GM12878 (cell line): Measurements from ENCODE around the gene GNPDA2. TPM values are rescaled to one million over a fixed set of nuclear protein-coding genes. Genes with fewer than 3 reads are reported as not detected.

Experiments
- ATAC-seq: fragments of 200-7000 bp; cut with Tn5 transposase; 3 replicates; pipeline ENCODE4 v1.9.1; 2020; ENCODE audit warnings: mild to moderate bottlenecking, moderate library complexity
- BruUV-seq: library from RNA; stranded (reverse); fragments of 400-500 nt; replicated peaks from 2 replicates; lab custom pipeline; 2021; lab: Mats Ljungman, UMichigan
- CTCF ChIA-PET: fragments of 300-600 bp; sonication (Branson Sonifier 250); formaldehyde crosslinking; extraction: SDS; loops from one replicate; lab custom pipeline; 2021; ENCODE audit warnings: inconsistent platforms; lab: Yijun Ruan, JAX
- POLR2A ChIA-PET: fragments of 350-600 bp; formaldehyde crosslinking; extraction: SDS; loops from one replicate; lab custom pipeline; 2021; ENCODE audit warnings: inconsistent platforms; lab: Charles Lee
- RAD21 ChIA-PET: fragments of 300-600 bp; sonication (Branson Sonifier 250); formaldehyde crosslinking; loops from one replicate; lab custom pipeline; 2023; ENCODE audit warnings: antibody characterized with exemption; ENCODE audit not compliant: unreplicated experiment; lab: Charles Lee
- SMC1A ChIA-PET: fragments of 300-600 bp; sonication (Branson Sonifier 250); formaldehyde crosslinking; loops from one replicate; lab custom pipeline; 2023; ENCODE audit not compliant: unreplicated experiment, uncharacterized antibody; lab: Charles Lee
- DNase-seq: peaks from one replicate; pipeline ENCODE4 v3.0.0-alpha.2; 2011; ENCODE audit warnings: low read depth, low spot score
- FAIRE-seq: peaks from 3 replicates; lab custom pipeline; 2011; peaks lifted over from hg19 to GRCh38; lab: Jason Lieb, UNC
- H2AFZ ChIP-seq: 2 replicates; pipeline ENCODE4 v1.6.0; 2011; ENCODE audit warnings: low read depth, low read length, control low read depth; ENCODE audit not compliant: control insufficient read depth
- H3K27ac ChIP-seq: 2 replicates; pipeline ENCODE4 v1.5.1; 2011; ENCODE audit warnings: control low read depth; ENCODE audit not compliant: control insufficient read depth, insufficient read depth
- H3K27me3 ChIP-seq, 2 experiments: replicated peaks in 1 of 2; 2 replicates each; pipeline versions ENCODE4 v1.6.0 to v1.6.1; 2011; ENCODE audit warnings: low read length in 1 of 2; ENCODE audit not compliant: control insufficient read depth in 2 of 2, insufficient read depth in 2 of 2
- H3K36me3 ChIP-seq, 2 experiments: 2 replicates each; pipeline ENCODE4 v1.5.1; 2011; ENCODE audit warnings: low read length in 1 of 2; ENCODE audit not compliant: control insufficient read depth in 2 of 2, insufficient read depth in 2 of 2
- H3K4me1 ChIP-seq: 2 replicates; pipeline ENCODE4 v1.6.1; 2011; ENCODE audit warnings: mild to moderate bottlenecking, low read length, moderate library complexity, mixed read lengths; ENCODE audit not compliant: control insufficient read depth, insufficient read depth
- H3K4me2 ChIP-seq: 2 replicates; pipeline ENCODE4 v1.6.0; 2011; ENCODE audit warnings: control low read depth; ENCODE audit not compliant: control insufficient read depth, insufficient read depth
- H3K4me3 ChIP-seq: fragments of 200-600 bp; sonication (generic); 2 replicates; pipeline ENCODE4 v1.5.1; 2016
- H3K79me2 ChIP-seq: 2 replicates; pipeline ENCODE4 v1.6.0; 2011; ENCODE audit warnings: low read length; ENCODE audit not compliant: control insufficient read depth, insufficient read depth
- H3K9ac ChIP-seq: 2 replicates; pipeline ENCODE4 v1.8.0; 2011; ENCODE audit warnings: low read length, control low read depth, mixed read lengths; ENCODE audit not compliant: control insufficient read depth, insufficient read depth
- H3K9me3 ChIP-seq: replicated peaks from 3 replicates; pipeline ENCODE4 v1.5.1; 2011; ENCODE audit warnings: mild to moderate bottlenecking, low read length; ENCODE audit not compliant: control insufficient read depth, insufficient read depth
- H4K20me1 ChIP-seq: 2 replicates; pipeline ENCODE4 v1.6.0; 2011; ENCODE audit not compliant: control insufficient read depth, insufficient read depth
- ATF2 ChIP-seq: IDR thresholded peaks from 2 replicates; pipeline ENCODE4 v1.6.1; 2012; ENCODE audit warnings: low read length, inconsistent platforms
- HSF1 ChIP-seq: fragments of 150-350 bp; IDR thresholded peaks from 2 replicates; pipeline ENCODE4 v1.6.1; 2014; ENCODE audit warnings: mild to moderate bottlenecking, low read depth, low read length
- IRF4 ChIP-seq: IDR thresholded peaks from 2 replicates; pipeline ENCODE4 v1.6.1; 2011; ENCODE audit warnings: low read depth, low read length
- JUND ChIP-seq: IDR thresholded peaks from 2 replicates; pipeline ENCODE4 v1.6.1; 2012; ENCODE audit warnings: low read depth, mild to moderate bottlenecking, low read length, improper control_type of control experiment, moderate library complexity
- POU2F2 ChIP-seq: IDR thresholded peaks from 3 replicates; pipeline ENCODE4 v1.6.1; 2011; ENCODE audit warnings: low read depth, mild to moderate bottlenecking, low read length, borderline replicate concordance
- RUNX3 ChIP-seq: IDR thresholded peaks from 2 replicates; pipeline ENCODE4 v1.6.1; 2012; ENCODE audit warnings: low read length, inconsistent platforms
- TARDBP ChIP-seq: IDR thresholded peaks from 2 replicates; pipeline ENCODE4 v1.6.1; 2016; ENCODE audit warnings: borderline replicate concordance
- ZBTB4 ChIP-seq: fragments of 450-650 bp; formaldehyde crosslinking; IDR thresholded peaks from 2 replicates; pipeline ENCODE4 v1.4.0; 2022; ENCODE audit warnings: mild to moderate bottlenecking, moderate library complexity
- WGBS: methylation state at CpG from one replicate; pipeline ENCODE4 v1.1.6; 2016; ENCODE audit warnings: low lambda C conversion rate; ENCODE audit not compliant: insufficient replicate concordance, insufficient coverage; ENCODE audit errors: missing lambda C conversion rate; 5-methylcytosine and 5-hydroxymethylcytosine counted together
- in situ Hi-C: fragments of 300-500 bp; cut with MboI; formaldehyde crosslinking; loops from 9 replicates; pipeline ENCODE4 v1.14.3; 2018; ENCODE audit warnings: mixed read lengths
- intact Hi-C: fragments of 100-400 bp; cut with micrococcal nuclease; formaldehyde crosslinking; loops from one replicate; pipeline ENCODE4 v1.14.2; 2022; ENCODE audit not compliant: unreplicated experiment
- polyA plus RNA-seq, 11 experiments: library from polyadenylated mRNA; depleted of rRNA in 4 of 11; unstranded in 6 of 11; stranded (reverse) in 5 of 11; fragments of >200 nt; fragmentation: Nextera tagmentation in 4 of 11; fragmentation: Illumina TruSeq in 1 of 11; extraction: Ambion mirVana in 4 of 11; extraction: Trizol in 1 of 11; gene quantifications; 1 replicate in 1 of 11; 2 replicates in 10 of 11; pipeline versions ENCODE4 v1.2.1 to v1.2.3, GENCODE V29; 2011 to 2016; ENCODE audit warnings: inconsistent platforms in 2 of 11, missing spikeins in 2 of 11, low read depth in 1 of 11
- total RNA-seq, 4 experiments: library from RNA; depleted of rRNA in 3 of 4; stranded (reverse); fragments of >200 nt in 3 of 4; fragmentation: Illumina TruSeq in 1 of 4; extraction: Trizol in 1 of 4; gene quantifications; 2 replicates each; pipeline versions ENCODE4 v1.2.1 to v1.2.3, GENCODE V29; 2013 to 2021
- TF ChIP-seq, protein P1 (sequence below): fragments of 450-650 bp; IDR thresholded peaks from 2 replicates; pipeline ENCODE4 v1.6.1; 2017; ENCODE audit warnings: borderline replicate concordance
- TF ChIP-seq, protein P2 (sequence below): fragments of 450-650 bp; formaldehyde crosslinking; IDR thresholded peaks from 2 replicates; pipeline ENCODE4 v1.4.0; 2020; ENCODE audit warnings: mild to moderate bottlenecking, moderate library complexity
- TF ChIP-seq, protein P3 (sequence below): IDR thresholded peaks from 2 replicates; pipeline ENCODE4 v1.6.1; 2011; ENCODE audit warnings: low read depth, low read length, improper control_type of control experiment, borderline replicate concordance

Gene GNPDA2
- total and polyA plus RNA-seq, 10 of the 15 experiments (the other 5 are each of a cell fraction or from before 2014, with no cell fraction given) = 16.7 to 45.8 (median 23.8) TPM

GRCh38 chr4:44756559-44756958, 30.2 kb upstream of the GNPDA2 start:
- Histone ChIP-seq H3K27me3 (no peaks in the 10 kb centered on the region), H3K4me2 (no peak overlapping the region), H3K9ac (no peak overlapping the region), H3K4me1 (no peaks in the 10 kb centered on the region), H3K4me3 (no peak overlapping the region), H3K9me3 (no peaks in the 10 kb centered on the region), H2AFZ (no peak overlapping the region), H3K36me3 (no peaks in the 10 kb centered on the region), H3K79me2 (no peaks in the 10 kb centered on the region), H3K27ac (no peak overlapping the region), H4K20me1 (no peaks in the 10 kb centered on the region)
- DNase-seq (no peak), ATAC-seq (no peak), FAIRE-seq (no peak)
- ChIA-PET CTCF (no interaction called here), SMC1A (no interaction called here), RAD21 (no interaction called here), POLR2A (no interaction called here)
- WGBS = 50% methylated on average over 2 of the region's 2 CpGs
- BruUV-seq = no TSS peak
- in situ Hi-C loops = loop anchor here (25.0 kb wide), 1 partner anchor 1906 kb away; no protein-coding TSS in a partner anchor
- intact Hi-C loops = loop anchor here (5.0 kb wide), 1 partner anchor 1891 kb away; no protein-coding TSS in a partner anchor
- TF ChIP-seq RUNX3 = no peak
- TF ChIP-seq, protein P1, sequence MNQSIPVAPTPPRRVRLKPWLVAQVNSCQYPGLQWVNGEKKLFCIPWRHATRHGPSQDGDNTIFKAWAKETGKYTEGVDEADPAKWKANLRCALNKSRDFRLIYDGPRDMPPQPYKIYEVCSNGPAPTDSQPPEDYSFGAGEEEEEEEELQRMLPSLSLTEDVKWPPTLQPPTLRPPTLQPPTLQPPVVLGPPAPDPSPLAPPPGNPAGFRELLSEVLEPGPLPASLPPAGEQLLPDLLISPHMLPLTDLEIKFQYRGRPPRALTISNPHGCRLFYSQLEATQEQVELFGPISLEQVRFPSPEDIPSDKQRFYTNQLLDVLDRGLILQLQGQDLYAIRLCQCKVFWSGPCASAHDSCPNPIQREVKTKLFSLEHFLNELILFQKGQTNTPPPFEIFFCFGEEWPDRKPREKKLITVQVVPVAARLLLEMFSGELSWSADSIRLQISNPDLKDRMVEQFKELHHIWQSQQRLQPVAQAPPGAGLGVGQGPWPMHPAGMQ = no peak
- no peak for TF ChIP-seq ZBTB4 (CRISPR knock-in tag)
- TF ChIP-seq, protein P2, sequence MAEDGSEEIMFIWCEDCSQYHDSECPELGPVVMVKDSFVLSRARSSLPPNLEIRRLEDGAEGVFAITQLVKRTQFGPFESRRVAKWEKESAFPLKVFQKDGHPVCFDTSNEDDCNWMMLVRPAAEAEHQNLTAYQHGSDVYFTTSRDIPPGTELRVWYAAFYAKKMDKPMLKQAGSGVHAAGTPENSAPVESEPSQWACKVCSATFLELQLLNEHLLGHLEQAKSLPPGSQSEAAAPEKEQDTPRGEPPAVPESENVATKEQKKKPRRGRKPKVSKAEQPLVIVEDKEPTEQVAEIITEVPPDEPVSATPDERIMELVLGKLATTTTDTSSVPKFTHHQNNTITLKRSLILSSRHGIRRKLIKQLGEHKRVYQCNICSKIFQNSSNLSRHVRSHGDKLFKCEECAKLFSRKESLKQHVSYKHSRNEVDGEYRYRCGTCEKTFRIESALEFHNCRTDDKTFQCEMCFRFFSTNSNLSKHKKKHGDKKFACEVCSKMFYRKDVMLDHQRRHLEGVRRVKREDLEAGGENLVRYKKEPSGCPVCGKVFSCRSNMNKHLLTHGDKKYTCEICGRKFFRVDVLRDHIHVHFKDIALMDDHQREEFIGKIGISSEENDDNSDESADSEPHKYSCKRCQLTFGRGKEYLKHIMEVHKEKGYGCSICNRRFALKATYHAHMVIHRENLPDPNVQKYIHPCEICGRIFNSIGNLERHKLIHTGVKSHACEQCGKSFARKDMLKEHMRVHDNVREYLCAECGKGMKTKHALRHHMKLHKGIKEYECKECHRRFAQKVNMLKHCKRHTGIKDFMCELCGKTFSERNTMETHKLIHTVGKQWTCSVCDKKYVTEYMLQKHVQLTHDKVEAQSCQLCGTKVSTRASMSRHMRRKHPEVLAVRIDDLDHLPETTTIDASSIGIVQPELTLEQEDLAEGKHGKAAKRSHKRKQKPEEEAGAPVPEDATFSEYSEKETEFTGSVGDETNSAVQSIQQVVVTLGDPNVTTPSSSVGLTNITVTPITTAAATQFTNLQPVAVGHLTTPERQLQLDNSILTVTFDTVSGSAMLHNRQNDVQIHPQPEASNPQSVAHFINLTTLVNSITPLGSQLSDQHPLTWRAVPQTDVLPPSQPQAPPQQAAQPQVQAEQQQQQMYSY (CRISPR knock-in tag) = no peak
- no peak for TF ChIP-seq HSF1
- no peak for TF ChIP-seq TARDBP
- no peak for TF ChIP-seq POU2F2
- TF ChIP-seq ATF2 = no peak
- no peak for TF ChIP-seq JUND
- no peak for TF ChIP-seq IRF4
- TF ChIP-seq, protein P3, sequence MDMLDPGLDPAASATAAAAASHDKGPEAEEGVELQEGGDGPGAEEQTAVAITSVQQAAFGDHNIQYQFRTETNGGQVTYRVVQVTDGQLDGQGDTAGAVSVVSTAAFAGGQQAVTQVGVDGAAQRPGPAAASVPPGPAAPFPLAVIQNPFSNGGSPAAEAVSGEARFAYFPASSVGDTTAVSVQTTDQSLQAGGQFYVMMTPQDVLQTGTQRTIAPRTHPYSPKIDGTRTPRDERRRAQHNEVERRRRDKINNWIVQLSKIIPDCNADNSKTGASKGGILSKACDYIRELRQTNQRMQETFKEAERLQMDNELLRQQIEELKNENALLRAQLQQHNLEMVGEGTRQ = no peak
